Measurements from ENCODE around the gene KNL1. TPM values are rescaled to one million over a fixed set of nuclear protein-coding genes. Genes with fewer than 3 reads are reported as not detected.
A peak's percentile ranks its signal among the peaks of the same experiment; 100 is the strongest.

KNL1 gene
- total RNA-seq, 8 experiments from 2014 or later, result 0.61 to 21.4 (median 1.6) TPM

DNA sequence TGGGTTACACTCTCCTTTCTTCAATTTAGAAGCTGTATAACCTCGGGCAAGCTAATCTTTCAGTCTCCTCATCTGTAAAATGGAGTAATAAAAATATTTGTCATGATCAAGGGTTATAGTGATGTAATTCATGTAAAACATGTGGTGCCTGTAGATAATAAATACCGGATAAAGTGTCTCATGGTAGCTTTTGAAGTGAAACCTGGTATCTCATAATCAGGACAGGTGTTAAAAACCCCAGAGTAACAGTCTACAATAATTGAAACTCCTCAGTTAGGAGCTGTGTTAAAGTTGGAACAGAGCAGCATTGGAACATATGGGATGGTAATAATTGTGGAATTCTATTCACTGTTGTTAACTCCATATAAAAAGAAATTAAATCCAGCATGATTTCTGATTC is 884 bp upstream of the KNL1 start:
- Histone ChIP-seq H3K4me3 (no peak overlapping the region), H3K4me1 (replicated peaks in 1 of 2) (peaks cover 0 to 2% of the 10 kb centered on the region in 2 donors), H3K27ac (no peak overlapping the region)
- ATAC-seq (replicated peaks in 6 of 8), result no peak
- WGBS, 10 experiments, result 17 to 100% (median 88%) methylated on average over 1 to 2 of the region's 2 CpGs; no CpG with 5 or more reads in 3 of the 10 experiments
- in situ Hi-C loops (cut with MboI; ENCODE audit: low pct_unique_long_range_greater_than_20kb in 2 of 9, low sequenced_read_pairs in 9 of 9, unreplicated experiment in 9 of 9), result no loop called here

DNA sequence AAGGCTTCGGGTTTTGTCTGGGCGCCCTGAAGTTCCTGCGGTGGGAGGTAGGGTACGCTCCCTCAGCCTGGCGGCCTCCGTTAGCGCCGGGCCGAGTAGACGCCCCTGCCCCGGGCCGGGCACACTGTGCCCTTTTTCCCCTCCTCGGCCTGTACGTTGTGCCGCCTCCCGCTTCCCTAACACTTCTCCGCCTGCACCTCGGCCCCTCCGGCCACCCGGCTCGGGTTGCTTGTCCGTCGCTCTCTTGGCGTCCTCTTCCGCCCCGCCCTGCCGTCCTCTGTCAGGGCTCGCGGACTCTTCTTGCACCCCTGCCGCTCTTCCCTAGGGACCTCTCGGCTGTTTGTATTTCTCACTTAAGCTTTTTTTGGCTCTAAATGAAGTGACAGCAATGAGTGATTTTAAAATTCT is 384 bp downstream of the KNL1 start:
- WGBS, 10 experiments, result 0 to 3% (median 0%) methylated on average over 1 to 15 of the region's 31 CpGs; no CpG with 5 or more reads in 4 of the 10 experiments
- peaks cover 0 to 2% of the 10 kb centered on the region in 2 donors for H3K4me1 ChIP-seq (replicated peaks in 1 of 2)
- H3K4me3 ChIP-seq, result peak overlapping the region; percentile 71 to 96 (median 80)
- H3K27ac ChIP-seq, result peak overlapping the region in 1 of 2 donors; percentile 97
- in situ Hi-C loops (cut with MboI; ENCODE audit: low pct_unique_long_range_greater_than_20kb in 2 of 9, low sequenced_read_pairs in 9 of 9, unreplicated experiment in 9 of 9), result no loop called here
- ATAC-seq (replicated peaks in 6 of 8), result peak; percentile 54 to 71 (median 62)

DNA sequence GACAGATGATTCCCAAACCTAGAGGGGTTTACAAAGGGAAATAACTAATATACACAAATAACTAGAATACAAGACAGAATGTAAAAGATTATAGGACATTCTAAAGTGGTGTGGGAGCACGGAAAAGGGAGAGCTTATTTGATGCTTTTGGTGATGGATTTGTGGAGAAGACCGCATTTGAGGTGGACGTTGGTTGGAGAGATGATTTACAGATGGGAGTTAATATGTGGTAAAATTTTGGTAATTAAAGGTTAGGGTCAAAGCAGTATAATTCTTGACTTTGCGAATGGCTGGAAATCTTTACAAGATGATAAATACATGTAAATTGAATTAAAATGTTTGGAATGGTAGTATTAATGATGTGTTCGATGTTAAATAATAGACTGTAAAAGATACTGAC is 1.2 kb downstream of the KNL1 start:
- Histone ChIP-seq H3K4me3 (peak overlapping the region; percentile 71 to 96 (median 80)), H3K4me1 (replicated peaks in 1 of 2) (peaks cover 0 to 2% of the 10 kb centered on the region in 2 donors), H3K27ac (no peak overlapping the region)
- in situ Hi-C loops (cut with MboI; ENCODE audit: low pct_unique_long_range_greater_than_20kb in 2 of 9, low sequenced_read_pairs in 9 of 9, unreplicated experiment in 9 of 9), result no loop called here
- no peak for ATAC-seq (replicated peaks in 6 of 8)
- 16 to 60% (median 24%) methylated on average over 1 to 5 of the region's 5 CpGs for WGBS, 10 experiments

DNA sequence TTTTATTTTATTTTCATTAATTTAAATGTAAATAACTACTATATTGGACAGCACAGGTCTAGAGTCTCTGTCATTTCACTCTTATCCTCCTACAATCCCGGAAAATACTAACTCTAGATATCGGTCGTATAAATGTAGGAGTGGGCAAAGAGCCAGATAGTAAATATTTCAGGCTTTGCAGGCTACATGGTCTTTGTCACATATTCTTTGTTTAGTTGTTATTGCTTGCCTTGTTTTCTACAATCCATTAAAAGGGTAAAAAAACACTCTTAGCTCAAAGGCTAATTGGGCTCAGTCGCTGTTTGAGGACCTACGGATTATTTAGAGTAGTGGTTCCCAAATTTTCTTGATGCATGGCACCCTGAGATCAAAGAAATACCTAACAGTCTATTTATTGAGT is 1.7 kb downstream of the KNL1 start:
- H3K27ac ChIP-seq, result no peak overlapping the region
- in situ Hi-C loops (cut with MboI; ENCODE audit: low pct_unique_long_range_greater_than_20kb in 2 of 9, low sequenced_read_pairs in 9 of 9, unreplicated experiment in 9 of 9), result no loop called here
- WGBS, 10 experiments, result 17 to 90% (median 73%) methylated on average over 1 to 5 of the region's 5 CpGs; no CpG with 5 or more reads in 1 of the 10 experiments
- ATAC-seq (replicated peaks in 6 of 8), result no peak
- H3K4me1 ChIP-seq (replicated peaks in 1 of 2), result peaks cover 0 to 2% of the 10 kb centered on the region in 2 donors
- H3K4me3 ChIP-seq, result no peak overlapping the region

DNA sequence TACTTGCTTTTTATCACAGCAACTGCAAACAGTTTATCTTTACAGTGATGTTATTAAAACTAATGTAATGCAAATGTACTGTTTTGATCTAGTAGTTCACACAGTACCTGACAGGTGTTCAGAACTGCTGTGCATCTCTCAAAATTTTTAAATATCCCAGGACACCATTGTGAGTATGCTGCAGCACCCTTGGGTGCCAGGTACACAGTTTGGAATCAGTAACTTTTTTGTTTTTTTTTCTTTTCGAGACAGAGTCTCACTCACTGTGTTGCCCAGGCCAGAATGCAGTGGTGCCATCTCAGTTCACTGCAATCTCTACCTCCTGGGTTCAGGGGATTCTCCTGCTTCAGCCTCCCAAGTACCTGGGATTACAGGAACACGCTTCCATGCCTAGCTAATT is 3.0 kb downstream of the KNL1 start:
- Histone ChIP-seq H3K27ac (no peak overlapping the region), H3K4me1 (replicated peaks in 1 of 2) (peaks cover 0 to 2% of the 10 kb centered on the region in 2 donors), H3K4me3 (no peak overlapping the region)
- in situ Hi-C loops (cut with MboI; ENCODE audit: low pct_unique_long_range_greater_than_20kb in 2 of 9, low sequenced_read_pairs in 9 of 9, unreplicated experiment in 9 of 9), result no loop called here
- no peak for ATAC-seq (replicated peaks in 6 of 8)
- WGBS, 10 experiments, result 75 to 100% (median 100%) methylated on average over 1 to 2 of the region's 2 CpGs; no CpG with 5 or more reads in 1 of the 10 experiments

DNA sequence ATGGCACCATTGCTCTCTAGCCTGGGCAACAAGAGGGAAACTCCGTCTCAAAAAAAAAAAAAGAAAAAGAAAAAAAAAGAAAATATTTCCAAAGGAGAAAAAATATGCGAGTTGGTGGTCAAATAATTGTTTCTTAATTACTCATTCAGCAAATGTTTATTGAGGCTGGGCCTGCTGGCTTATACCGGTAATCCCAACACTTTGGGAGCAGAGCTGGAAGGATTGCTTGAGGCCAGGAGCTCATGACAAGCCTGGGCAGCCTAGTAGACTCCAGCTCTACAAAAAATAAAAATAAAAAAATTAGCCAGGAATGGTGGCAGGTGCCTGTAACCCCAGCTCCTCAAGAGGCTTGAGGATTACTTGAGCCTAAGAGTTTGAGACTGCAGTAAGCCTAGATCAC is 4.1 kb downstream of the KNL1 start:
- Histone ChIP-seq H3K4me3 (no peak overlapping the region), H3K4me1 (replicated peaks in 1 of 2) (peaks cover 0 to 2% of the 10 kb centered on the region in 2 donors), H3K27ac (no peak overlapping the region)
- 20 to 100% (median 75%) methylated on average over 1 to 3 of the region's 3 CpGs; no CpG with 5 or more reads in 1 of the 10 experiments for WGBS, 10 experiments
- ATAC-seq (replicated peaks in 6 of 8), result no peak
- in situ Hi-C loops (cut with MboI; ENCODE audit: low pct_unique_long_range_greater_than_20kb in 2 of 9, low sequenced_read_pairs in 9 of 9, unreplicated experiment in 9 of 9), result no loop called here

DNA sequence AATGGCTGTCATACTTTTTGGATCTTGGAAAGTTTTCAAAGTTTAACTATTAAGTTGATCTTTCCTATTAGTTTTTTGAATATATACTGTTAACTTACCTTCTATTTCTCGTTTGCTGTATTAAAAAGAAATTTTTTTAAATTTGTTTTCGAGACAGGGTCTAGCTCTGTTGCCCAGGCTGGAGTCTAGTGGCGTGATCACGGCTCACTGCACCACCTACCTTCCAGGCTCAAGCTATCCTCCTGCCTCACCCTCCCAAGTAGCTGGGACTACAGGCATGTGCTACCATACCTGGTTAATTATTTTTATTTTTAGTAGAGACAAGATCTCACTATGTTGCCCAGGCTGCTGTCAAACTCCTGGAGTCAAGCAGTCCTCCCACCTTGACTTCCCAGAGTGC is 4.6 kb downstream of the KNL1 start:
- WGBS, 10 experiments, result 0 to 98% (median 86%) methylated on average over 1 to 4 of the region's 4 CpGs; no CpG with 5 or more reads in 1 of the 10 experiments

DNA sequence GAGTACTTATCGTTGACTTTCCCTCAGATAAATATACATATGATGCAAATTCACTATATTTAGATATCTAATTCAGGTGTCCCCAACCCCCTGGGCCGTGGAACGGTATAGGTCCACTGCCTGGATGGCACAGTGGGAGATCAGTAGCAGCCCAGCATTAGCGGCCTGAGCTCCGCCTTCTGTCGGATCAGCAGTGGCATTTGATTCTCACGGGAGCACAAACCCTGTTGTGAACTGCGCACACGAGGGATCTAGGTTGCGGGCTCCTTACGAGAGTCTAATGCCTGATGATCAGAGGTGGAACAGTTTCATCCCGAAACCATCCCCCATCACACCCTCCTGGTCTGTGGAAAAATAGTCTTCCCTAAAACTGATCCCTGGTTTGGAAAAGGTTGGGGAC is 6.9 kb downstream of the KNL1 start:
- no peak overlapping the region for H3K27ac ChIP-seq
- 50 to 100% (median 88%) methylated on average over 1 to 11 of the region's 12 CpGs; no CpG with 5 or more reads in 1 of the 10 experiments for WGBS, 10 experiments
- in situ Hi-C loops (cut with MboI; ENCODE audit: low pct_unique_long_range_greater_than_20kb in 2 of 9, low sequenced_read_pairs in 9 of 9, unreplicated experiment in 9 of 9), result no loop called here
- no peaks in the 10 kb centered on the region for H3K4me1 ChIP-seq (replicated peaks in 1 of 2)
- no peak overlapping the region for H3K4me3 ChIP-seq
- no peak for ATAC-seq (replicated peaks in 6 of 8)

More for the DNA sequence above, 4.6 kb downstream of the KNL1 start:
- in situ Hi-C loops (cut with MboI; ENCODE audit: low pct_unique_long_range_greater_than_20kb in 2 of 9, low sequenced_read_pairs in 9 of 9, unreplicated experiment in 9 of 9), result no loop called here
- Histone ChIP-seq H3K27ac (no peak overlapping the region), H3K4me1 (replicated peaks in 1 of 2) (peaks cover 0 to 2% of the 10 kb centered on the region in 2 donors), H3K4me3 (no peak overlapping the region)
- no peak for ATAC-seq (replicated peaks in 6 of 8)

DNA sequence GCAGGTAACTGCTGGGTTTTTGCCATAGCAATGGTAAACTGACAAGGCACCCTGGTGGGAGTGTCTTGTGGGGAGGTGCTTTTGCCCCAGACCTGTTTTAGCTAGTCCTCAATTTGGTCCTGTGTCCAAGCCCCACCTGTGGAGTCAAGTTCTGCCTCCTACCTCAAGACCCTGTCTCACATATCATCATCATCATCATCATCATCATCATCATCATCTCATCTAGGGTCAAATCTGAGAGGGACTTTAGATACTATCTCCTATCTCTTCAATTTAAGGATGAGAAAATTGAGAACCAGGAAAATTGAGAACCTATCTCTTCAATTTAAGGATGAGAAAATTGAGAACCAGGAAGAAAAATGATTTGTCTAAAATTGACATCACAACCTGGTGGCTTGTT is 9.9 kb downstream of the KNL1 start:
- Histone ChIP-seq H3K4me3 (no peak overlapping the region), H3K4me1 (replicated peaks in 1 of 2) (no peaks in the 10 kb centered on the region), H3K27ac (no peak overlapping the region)
- in situ Hi-C loops (cut with MboI; ENCODE audit: low pct_unique_long_range_greater_than_20kb in 2 of 9, low sequenced_read_pairs in 9 of 9, unreplicated experiment in 9 of 9), result no loop called here
- ATAC-seq (replicated peaks in 6 of 8), result no peak

DNA sequence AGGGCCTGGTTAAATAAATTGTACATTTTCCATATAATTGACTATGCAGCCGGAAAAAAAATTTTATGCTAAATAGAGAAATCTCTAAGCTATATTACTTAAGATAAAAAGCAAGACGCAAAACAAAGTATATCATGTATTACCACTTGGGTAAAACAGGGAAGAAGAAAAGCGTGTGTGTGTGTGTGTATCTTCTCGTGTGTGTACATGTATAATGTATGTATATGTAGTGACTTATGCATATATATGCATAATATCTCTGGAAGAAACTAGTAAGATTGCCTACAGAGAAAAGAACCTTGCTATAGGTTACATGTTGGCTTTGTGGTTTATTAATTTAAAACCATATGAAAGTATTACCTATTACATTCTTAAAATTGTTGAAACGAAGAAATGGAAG is 19.0 kb downstream of the KNL1 start:
- 10 to 100% (median 84%) methylated on average over 2 to 5 of the region's 5 CpGs for WGBS, 10 experiments
- in situ Hi-C loops (cut with MboI; ENCODE audit: low pct_unique_long_range_greater_than_20kb in 2 of 9, low sequenced_read_pairs in 9 of 9, unreplicated experiment in 9 of 9), result no loop called here
- peak in 2 of 8 experiments; percentile 32 to 94 for ATAC-seq (replicated peaks in 6 of 8)
- Histone ChIP-seq H3K4me3 (no peak overlapping the region), H3K4me1 (replicated peaks in 1 of 2) (no peaks in the 10 kb centered on the region), H3K27ac (no peak overlapping the region)

DNA sequence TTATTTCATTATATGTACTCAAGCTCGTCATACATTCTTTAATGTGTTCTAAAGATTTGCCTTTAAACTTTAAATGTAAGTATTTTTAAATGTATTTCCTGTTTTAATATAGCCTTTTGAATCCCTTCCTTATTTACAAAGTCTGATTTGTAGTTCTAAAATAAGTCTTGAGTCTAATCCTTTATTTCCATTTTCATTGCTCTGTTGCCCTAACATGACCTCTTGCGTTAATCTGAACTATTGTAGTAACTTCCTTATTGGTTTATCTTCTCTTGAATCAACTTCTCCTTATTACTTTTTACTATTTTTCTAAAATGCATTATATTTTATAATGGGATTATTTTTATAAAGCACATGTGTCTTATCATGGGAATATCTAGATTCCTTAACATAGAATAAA is 24.0 kb downstream of the KNL1 start:
- in situ Hi-C loops (cut with MboI; ENCODE audit: low pct_unique_long_range_greater_than_20kb in 2 of 9, low sequenced_read_pairs in 9 of 9, unreplicated experiment in 9 of 9), result no loop called here

DNA sequence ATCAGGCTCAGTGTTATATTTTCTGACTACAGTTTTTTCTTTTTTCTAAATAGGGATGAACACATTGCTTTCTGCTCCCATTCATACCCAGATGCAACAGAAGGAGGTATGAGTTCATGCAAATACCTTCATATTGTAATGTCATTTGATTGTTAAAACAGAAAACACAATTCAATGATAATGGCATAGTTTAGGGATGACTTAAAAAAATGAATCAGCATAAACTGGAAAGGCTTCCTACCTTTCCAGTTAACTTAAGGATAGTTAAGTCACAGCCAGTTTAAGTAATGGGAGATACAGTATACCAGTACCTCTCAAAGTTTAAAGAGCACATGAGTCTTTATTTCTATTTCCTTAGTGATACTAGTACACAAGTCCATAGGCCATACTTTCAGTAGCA is 24.9 kb downstream of the KNL1 start:
- no peak overlapping the region for H3K4me3 ChIP-seq
- H3K4me1 ChIP-seq (replicated peaks in 1 of 2), result no peaks in the 10 kb centered on the region
- ATAC-seq (replicated peaks in 6 of 8), result no peak
- no peak overlapping the region for H3K27ac ChIP-seq
- in situ Hi-C loops (cut with MboI; ENCODE audit: low pct_unique_long_range_greater_than_20kb in 2 of 9, low sequenced_read_pairs in 9 of 9, unreplicated experiment in 9 of 9), result no loop called here

More for the DNA sequence above, 24.0 kb downstream of the KNL1 start:
- no peak overlapping the region for H3K27ac ChIP-seq
- H3K4me1 ChIP-seq (replicated peaks in 1 of 2), result no peaks in the 10 kb centered on the region
- WGBS, 10 experiments, result 61 to 100% (median 96%) methylated on average over 1 to 2 of the region's 2 CpGs
- ATAC-seq (replicated peaks in 6 of 8), result no peak
- no peak overlapping the region for H3K4me3 ChIP-seq

DNA sequence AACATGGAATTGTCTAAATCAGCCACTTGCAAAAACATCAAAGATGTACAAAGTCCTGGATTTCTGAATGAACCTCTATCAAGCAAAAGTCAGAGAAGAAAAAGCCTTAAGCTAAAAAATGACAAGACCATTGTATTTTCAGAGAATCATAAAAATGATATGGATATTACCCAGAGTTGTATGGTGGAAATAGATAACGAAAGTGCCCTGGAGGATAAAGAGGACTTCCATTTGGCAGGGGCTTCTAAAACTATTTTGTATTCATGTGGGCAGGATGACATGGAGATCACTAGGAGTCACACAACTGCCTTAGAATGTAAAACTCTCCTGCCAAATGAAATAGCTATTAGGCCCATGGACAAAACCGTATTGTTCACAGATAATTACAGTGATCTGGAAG is 29.3 kb downstream of the KNL1 start:
- no peaks in the 10 kb centered on the region for H3K4me1 ChIP-seq (replicated peaks in 1 of 2)
- no peak overlapping the region for H3K27ac ChIP-seq
- WGBS, 10 experiments, result 83 to 100% (median 92%) methylated on average over 1 to 2 of the region's 2 CpGs; no CpG with 5 or more reads in 2 of the 10 experiments
- ATAC-seq (replicated peaks in 6 of 8), result no peak
- no peak overlapping the region for H3K4me3 ChIP-seq
- in situ Hi-C loops (cut with MboI; ENCODE audit: low pct_unique_long_range_greater_than_20kb in 2 of 9, low sequenced_read_pairs in 9 of 9, unreplicated experiment in 9 of 9), result no loop called here

DNA sequence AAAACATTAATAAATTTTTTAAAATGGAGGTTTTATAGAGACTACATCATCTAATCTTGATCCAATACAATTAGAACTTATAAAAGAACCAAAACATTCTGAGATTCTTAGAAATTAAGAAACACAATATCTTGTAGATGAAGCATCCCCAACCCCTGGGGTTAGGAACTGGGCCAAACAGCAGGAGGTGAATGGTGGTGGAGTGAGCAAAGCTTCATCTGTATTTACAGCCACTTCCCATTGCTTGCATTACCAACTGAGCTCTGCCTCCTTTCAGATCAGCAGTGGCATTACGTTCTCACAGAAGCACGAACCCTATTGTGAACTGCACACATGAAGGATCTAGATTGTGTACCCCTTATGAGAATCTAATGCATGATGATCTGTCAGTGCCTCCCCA is 36.3 kb downstream of the KNL1 start:
- 100% methylated on average over 1 to 2 of the region's 2 CpGs; no CpG with 5 or more reads in 5 of the 10 experiments for WGBS, 10 experiments
- no peak overlapping the region for H3K4me3 ChIP-seq
- H3K4me1 ChIP-seq (replicated peaks in 1 of 2), result no peaks in the 10 kb centered on the region
- in situ Hi-C loops (cut with MboI; ENCODE audit: low pct_unique_long_range_greater_than_20kb in 2 of 9, low sequenced_read_pairs in 9 of 9, unreplicated experiment in 9 of 9), result no loop called here
- H3K27ac ChIP-seq, result no peak overlapping the region
- ATAC-seq (replicated peaks in 6 of 8), result no peak

All from motor neuron (in vitro differentiated cells).